ENCODE data around the gene SLC12A8.

Gene SLC12A8

GRCh38 chr3:125231895-125232294 is 19.3 kb upstream of the SLC12A8 start:
- no peak for DNase-seq (ENCODE audit: low read depth)
- H3K4me3 ChIP-seq (ENCODE audit: low read depth, low read length) = no peak overlapping the region
- TF ChIP-seq MYC (IDR thresholded peaks at IDR 0.05; ENCODE audit: low read depth, low read length) = no peak
- no peak for TF ChIP-seq POLR2A (IDR thresholded peaks at IDR 0.05; ENCODE audit: extremely low read depth, insufficient read length)
- TF ChIP-seq CTCF (IDR thresholded peaks at IDR 0.05; ENCODE audit: low read depth, low read length) = no peak
- no peak for TF ChIP-seq MAX (IDR thresholded peaks at IDR 0.05; ENCODE audit: low read depth, low read length)

GRCh38 chr3:125229707-125230106 is 17.2 kb upstream of the SLC12A8 start:
- DNase-seq (ENCODE audit: low read depth) = no peak
- no peak overlapping the region for H3K4me3 ChIP-seq (ENCODE audit: low read depth, low read length)
- no peak for TF ChIP-seq MYC (IDR thresholded peaks at IDR 0.05; ENCODE audit: low read depth, low read length)
- TF ChIP-seq MAX (IDR thresholded peaks at IDR 0.05; ENCODE audit: low read depth, low read length) = no peak

GRCh38 chr3:125229168-125229567 is 16.6 kb upstream of the SLC12A8 start:
- no peak overlapping the region for H3K4me3 ChIP-seq (ENCODE audit: low read depth, low read length)
- DNase-seq (ENCODE audit: low read depth) = no peak
- TF ChIP-seq MYC (IDR thresholded peaks at IDR 0.05; ENCODE audit: low read depth, low read length) (no peak), MAX (IDR thresholded peaks at IDR 0.05; ENCODE audit: low read depth, low read length) (no peak), CTCF (IDR thresholded peaks at IDR 0.05; ENCODE audit: low read depth, low read length) (no peak), POLR2A (IDR thresholded peaks at IDR 0.05; ENCODE audit: extremely low read depth, insufficient read length) (no peak)

GRCh38 chr3:125221831-125222230 is 9.3 kb upstream of the SLC12A8 start:
- TF ChIP-seq MYC (IDR thresholded peaks at IDR 0.05; ENCODE audit: low read depth, low read length) (no peak), CTCF (IDR thresholded peaks at IDR 0.05; ENCODE audit: low read depth, low read length) (no peak), MAX (IDR thresholded peaks at IDR 0.05; ENCODE audit: low read depth, low read length) (no peak), POLR2A (IDR thresholded peaks at IDR 0.05; ENCODE audit: extremely low read depth, insufficient read length) (no peak)
- DNase-seq (ENCODE audit: low read depth) = no peak
- H3K4me3 ChIP-seq (ENCODE audit: low read depth, low read length) = no peak overlapping the region

GRCh38 chr3:125220727-125221429 is 8.3 kb upstream of the SLC12A8 start:
- TF ChIP-seq MYC (IDR thresholded peaks at IDR 0.05; ENCODE audit: low read depth, low read length) = no peak
- no peak for DNase-seq (ENCODE audit: low read depth)

GRCh38 chr3:125220183-125220582 is 7.6 kb upstream of the SLC12A8 start:
- no peak overlapping the region for H3K4me3 ChIP-seq (ENCODE audit: low read depth, low read length)
- DNase-seq (ENCODE audit: low read depth) = no peak
- TF ChIP-seq POLR2A (IDR thresholded peaks at IDR 0.05; ENCODE audit: extremely low read depth, insufficient read length) (no peak), CTCF (IDR thresholded peaks at IDR 0.05; ENCODE audit: low read depth, low read length) (no peak), MYC (IDR thresholded peaks at IDR 0.05; ENCODE audit: low read depth, low read length) (no peak), MAX (IDR thresholded peaks at IDR 0.05; ENCODE audit: low read depth, low read length) (no peak)

More at GRCh38 chr3:125220727-125221429, 8.3 kb upstream of the SLC12A8 start:
- H3K4me3 ChIP-seq (ENCODE audit: low read depth, low read length) = no peak overlapping the region
